ENCODE results near the gene PRDX5.
"Not testable (repeated sequence)": the region's sequence is repeated elsewhere in the genome, so short reads cannot be mapped to it uniquely, and the experiment has no call there.

DNA sequence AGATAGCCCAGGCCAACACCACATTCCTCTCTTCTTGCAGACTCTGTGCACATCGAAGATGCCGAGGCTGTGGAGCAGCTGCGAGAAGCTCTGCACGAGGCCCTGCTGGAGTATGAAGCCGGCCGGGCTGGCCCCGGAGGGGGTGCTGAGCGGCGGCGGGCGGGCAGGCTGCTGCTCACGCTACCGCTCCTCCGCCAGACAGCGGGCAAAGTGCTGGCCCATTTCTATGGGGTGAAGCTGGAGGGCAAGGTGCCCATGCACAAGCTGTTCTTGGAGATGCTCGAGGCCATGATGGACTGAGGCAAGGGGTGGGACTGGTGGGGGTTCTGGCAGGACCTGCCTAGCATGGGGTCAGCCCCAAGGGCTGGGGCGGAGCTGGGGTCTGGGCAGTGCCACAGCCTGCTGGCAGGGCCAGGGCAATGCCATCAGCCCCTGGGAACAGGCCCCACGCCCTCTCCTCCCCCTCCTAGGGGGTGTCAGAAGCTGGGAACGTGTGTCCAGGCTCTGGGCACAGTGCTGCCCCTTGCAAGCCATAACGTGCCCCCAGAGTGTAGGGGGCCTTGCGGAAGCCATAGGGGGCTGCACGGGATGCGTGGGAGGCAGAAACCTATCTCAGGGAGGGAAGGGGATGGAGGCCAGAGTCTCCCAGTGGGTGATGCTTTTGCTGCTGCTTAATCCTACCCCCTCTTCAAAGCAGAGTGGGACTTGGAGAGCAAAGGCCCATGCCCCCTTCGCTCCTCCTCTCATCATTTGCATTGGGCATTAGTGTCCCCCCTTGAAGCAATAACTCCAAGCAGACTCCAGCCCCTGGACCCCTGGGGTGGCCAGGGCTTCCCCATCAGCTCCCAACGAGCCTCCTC is 2.0 kb upstream of the PRDX5 start:
- TF ChIP-seq CTCF (IDR thresholded peaks at IDR 0.05; ENCODE audit: low read length); EZH2 (optimal IDR thresholded peaks at IDR 0.05; ENCODE audit: low read depth, low read length); EZH2phosphoT487 (IDR thresholded peaks at IDR 0.05; ENCODE audit: low read length): not testable (repeated sequence)

All from MM.1S (cell line).